Measurements from ENCODE around the gene GNA12. TPM values are rescaled to one million over a fixed set of nuclear protein-coding genes. Genes with fewer than 3 reads are reported as not detected.
A peak's percentile ranks its signal among the peaks of the same experiment; 100 is the strongest.

Gene GNA12
- total and polyA plus RNA-seq, 9 of the 15 experiments (the other 6 are each of a cell fraction or from before 2014, with no cell fraction given) = 0.65 to 32.7 (median 9.6) TPM

DNA sequence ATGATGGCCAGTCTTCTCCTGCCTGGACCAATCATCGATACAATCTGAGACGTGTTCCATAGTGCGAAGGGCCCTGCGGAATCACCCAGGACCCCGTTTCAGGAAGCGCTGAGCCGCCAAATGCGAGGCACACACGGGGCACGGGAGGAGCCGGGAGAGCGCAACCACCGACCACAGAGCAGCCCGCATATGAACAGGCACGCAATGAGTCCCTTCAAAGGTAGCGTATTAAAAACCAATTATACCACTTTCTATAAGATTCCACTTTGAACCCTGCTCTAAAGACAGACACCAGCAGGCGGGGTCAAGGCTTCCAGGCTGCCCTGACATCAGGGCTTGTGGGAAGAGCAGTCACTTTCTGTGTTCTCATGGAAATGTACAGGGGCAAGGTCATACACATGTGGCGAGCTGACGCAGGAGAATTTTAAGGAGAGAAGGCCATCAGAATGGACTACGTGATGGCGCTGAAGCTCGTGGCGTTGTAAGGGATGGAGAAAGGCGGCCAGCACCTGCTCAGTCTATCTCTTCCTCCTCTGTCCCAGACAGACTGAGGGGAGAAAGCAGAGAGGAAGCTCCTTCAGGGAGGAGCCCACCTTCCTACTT, 109.9 kb downstream of the GNA12 start:
- Histone ChIP-seq H4K20me1 (replicated peaks; ENCODE audit: control insufficient read depth, insufficient read depth, low read length) (no peaks in the 10 kb centered on the region), H2AFZ (ENCODE audit: low read depth, low read length) (no peak overlapping the region), H3K4me1 (replicated peaks in 1 of 2; ENCODE audit: control insufficient read depth in 2 of 2, insufficient read depth in 2 of 2, low read length in 2 of 2) (peaks cover 42 to 54% of the 10 kb centered on the region in 2 experiments), H3K9ac (ENCODE audit: insufficient read depth in 1 of 2, low read depth in 2 of 2, low read length in 2 of 2) (peak overlapping the region in 1 of 2 experiments; percentile 78; a peak in 1 of 4 replicates), H3K79me2 (ENCODE audit: control insufficient read depth, insufficient read depth, low read length) (peaks cover 11% of the 10 kb centered on the region; the same call in 2 of the 3 replicates), H3K9me3 (replicated peaks; ENCODE audit: control insufficient read depth, insufficient read depth, low read depth, low read length) (no peaks in the 10 kb centered on the region), H3K4me3 (no peak overlapping the region), H3K9me1 (ENCODE audit: control insufficient read depth, insufficient read depth, low read length) (no peaks in the 10 kb centered on the region), H3K27me3 (ENCODE audit: control insufficient read depth in 2 of 2, insufficient read depth in 2 of 2, low read length in 2 of 2) (no peaks in the 10 kb centered on the region), H3K36me3 (ENCODE audit: control insufficient read depth, insufficient read depth, low read length) (peaks cover 16% of the 10 kb centered on the region; the same call in 1 of the 3 replicates), H3K27ac (ENCODE audit: extremely low read depth, low read depth, low read length) (peak overlapping the region; percentile 92; the same call in 2 of the 3 replicates), H3K4me2 (ENCODE audit: insufficient read depth, low read length) (no peak overlapping the region)
- intact Hi-C loops (cut with micrococcal nuclease) (loop anchor here (2.0 kb wide), 1 partner anchor 25 kb away; no protein-coding TSS in a partner anchor), in situ Hi-C loops (cut with MboI) (no loop called here)
- BruUV-seq (replicated peaks) = no TSS peak
- DNase-seq (ENCODE audit: extremely low read depth in 1 of 4, low spot score in 3 of 4) (no peak), FAIRE-seq (no peak), ATAC-seq (no peak)
- WGBS (ENCODE audit: insufficient coverage, low coverage, missing lambda C conversion rate) = 97% methylated on average over 17 of the region's 24 CpGs
- POLR2A ChIA-PET = interaction anchor here (0.6 to 3.7 kb wide), 3 partner anchors 24 to 265 kb away, joined by 3 to 22 read pairs (median 4); no protein-coding TSS in a partner anchor
- CTCF ChIA-PET (ENCODE audit: low intra/inter-chr PET ratio) = no interaction called here
- TF ChIP-seq, protein P1, sequence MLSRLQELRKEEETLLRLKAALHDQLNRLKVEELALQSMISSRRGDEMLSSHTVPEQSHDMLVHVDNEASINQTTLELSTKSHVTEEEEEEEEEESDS (CRISPR knock-in tag; IDR thresholded peaks at IDR 0.05) = no peak
- TF ChIP-seq SRSF7 (optimal IDR thresholded peaks at IDR 0.05; ENCODE audit: low read depth, low read length) (no peak), ARID1B (IDR thresholded peaks at IDR 0.05) (no peak), YY1 (IDR thresholded peaks at IDR 0.05; ENCODE audit: borderline replicate concordance in 1 of 3, control insufficient read depth in 1 of 3, extremely low read depth in 1 of 3, insufficient read depth in 3 of 3, insufficient read length in 1 of 3, insufficient replicate concordance in 2 of 3, low read depth in 1 of 3, low read length in 2 of 3) (no peak)
- TF ChIP-seq, protein P2, sequence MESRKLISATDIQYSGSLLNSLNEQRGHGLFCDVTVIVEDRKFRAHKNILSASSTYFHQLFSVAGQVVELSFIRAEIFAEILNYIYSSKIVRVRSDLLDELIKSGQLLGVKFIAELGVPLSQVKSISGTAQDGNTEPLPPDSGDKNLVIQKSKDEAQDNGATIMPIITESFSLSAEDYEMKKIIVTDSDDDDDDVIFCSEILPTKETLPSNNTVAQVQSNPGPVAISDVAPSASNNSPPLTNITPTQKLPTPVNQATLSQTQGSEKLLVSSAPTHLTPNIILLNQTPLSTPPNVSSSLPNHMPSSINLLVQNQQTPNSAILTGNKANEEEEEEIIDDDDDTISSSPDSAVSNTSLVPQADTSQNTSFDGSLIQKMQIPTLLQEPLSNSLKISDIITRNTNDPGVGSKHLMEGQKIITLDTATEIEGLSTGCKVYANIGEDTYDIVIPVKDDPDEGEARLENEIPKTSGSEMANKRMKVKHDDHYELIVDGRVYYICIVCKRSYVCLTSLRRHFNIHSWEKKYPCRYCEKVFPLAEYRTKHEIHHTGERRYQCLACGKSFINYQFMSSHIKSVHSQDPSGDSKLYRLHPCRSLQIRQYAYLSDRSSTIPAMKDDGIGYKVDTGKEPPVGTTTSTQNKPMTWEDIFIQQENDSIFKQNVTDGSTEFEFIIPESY (CRISPR knock-in tag; IDR thresholded peaks at IDR 0.05) = peak; percentile 41; the same call in 1 of the 2 replicates
- TF ChIP-seq, protein P3, sequence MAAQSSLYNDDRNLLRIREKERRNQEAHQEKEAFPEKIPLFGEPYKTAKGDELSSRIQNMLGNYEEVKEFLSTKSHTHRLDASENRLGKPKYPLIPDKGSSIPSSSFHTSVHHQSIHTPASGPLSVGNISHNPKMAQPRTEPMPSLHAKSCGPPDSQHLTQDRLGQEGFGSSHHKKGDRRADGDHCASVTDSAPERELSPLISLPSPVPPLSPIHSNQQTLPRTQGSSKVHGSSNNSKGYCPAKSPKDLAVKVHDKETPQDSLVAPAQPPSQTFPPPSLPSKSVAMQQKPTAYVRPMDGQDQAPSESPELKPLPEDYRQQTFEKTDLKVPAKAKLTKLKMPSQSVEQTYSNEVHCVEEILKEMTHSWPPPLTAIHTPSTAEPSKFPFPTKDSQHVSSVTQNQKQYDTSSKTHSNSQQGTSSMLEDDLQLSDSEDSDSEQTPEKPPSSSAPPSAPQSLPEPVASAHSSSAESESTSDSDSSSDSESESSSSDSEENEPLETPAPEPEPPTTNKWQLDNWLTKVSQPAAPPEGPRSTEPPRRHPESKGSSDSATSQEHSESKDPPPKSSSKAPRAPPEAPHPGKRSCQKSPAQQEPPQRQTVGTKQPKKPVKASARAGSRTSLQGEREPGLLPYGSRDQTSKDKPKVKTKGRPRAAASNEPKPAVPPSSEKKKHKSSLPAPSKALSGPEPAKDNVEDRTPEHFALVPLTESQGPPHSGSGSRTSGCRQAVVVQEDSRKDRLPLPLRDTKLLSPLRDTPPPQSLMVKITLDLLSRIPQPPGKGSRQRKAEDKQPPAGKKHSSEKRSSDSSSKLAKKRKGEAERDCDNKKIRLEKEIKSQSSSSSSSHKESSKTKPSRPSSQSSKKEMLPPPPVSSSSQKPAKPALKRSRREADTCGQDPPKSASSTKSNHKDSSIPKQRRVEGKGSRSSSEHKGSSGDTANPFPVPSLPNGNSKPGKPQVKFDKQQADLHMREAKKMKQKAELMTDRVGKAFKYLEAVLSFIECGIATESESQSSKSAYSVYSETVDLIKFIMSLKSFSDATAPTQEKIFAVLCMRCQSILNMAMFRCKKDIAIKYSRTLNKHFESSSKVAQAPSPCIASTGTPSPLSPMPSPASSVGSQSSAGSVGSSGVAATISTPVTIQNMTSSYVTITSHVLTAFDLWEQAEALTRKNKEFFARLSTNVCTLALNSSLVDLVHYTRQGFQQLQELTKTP (IDR thresholded peaks at IDR 0.05; ENCODE audit: low read depth in 1 of 2, partially characterized antibody in 2 of 2) = no peak
- TF ChIP-seq, protein P4, sequence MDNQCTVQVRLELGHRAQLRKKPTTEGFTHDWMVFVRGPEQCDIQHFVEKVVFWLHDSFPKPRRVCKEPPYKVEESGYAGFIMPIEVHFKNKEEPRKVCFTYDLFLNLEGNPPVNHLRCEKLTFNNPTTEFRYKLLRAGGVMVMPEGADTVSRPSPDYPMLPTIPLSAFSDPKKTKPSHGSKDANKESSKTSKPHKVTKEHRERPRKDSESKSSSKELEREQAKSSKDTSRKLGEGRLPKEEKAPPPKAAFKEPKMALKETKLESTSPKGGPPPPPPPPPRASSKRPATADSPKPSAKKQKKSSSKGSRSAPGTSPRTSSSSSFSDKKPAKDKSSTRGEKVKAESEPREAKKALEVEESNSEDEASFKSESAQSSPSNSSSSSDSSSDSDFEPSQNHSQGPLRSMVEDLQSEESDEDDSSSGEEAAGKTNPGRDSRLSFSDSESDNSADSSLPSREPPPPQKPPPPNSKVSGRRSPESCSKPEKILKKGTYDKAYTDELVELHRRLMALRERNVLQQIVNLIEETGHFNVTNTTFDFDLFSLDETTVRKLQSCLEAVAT (IDR thresholded peaks at IDR 0.05) = peak in 1 of 2 experiments; percentile 55; a peak in 1 of 4 replicates

Data from K562 (cell line).